ENCODE results near the gene EFCC1.

The EFCC1 gene

GRCh38 chr3:129017484-129017899 lies 16.4 kb downstream of the EFCC1 start:
- in situ Hi-C loops (cut with MboI; ENCODE audit: low pct_unique_long_range_greater_than_20kb, low sequenced_read_pairs, unreplicated experiment), result no loop called here
- no peak for TF ChIP-seq CTCF (IDR thresholded peaks at IDR 0.05; ENCODE audit: extremely low read depth, insufficient read depth, missing control alignments)
- DNase-seq (ENCODE audit: low spot score), result no peak

- TF ChIP-seq CTCF (IDR thresholded peaks at IDR 0.05; ENCODE audit: extremely low read depth, insufficient read depth, missing control alignments), result no peak
- no peak for DNase-seq (ENCODE audit: low spot score)
- in situ Hi-C loops (cut with MboI; ENCODE audit: low pct_unique_long_range_greater_than_20kb, low sequenced_read_pairs, unreplicated experiment), result no loop called here
Observed at GRCh38 chr3:129018271-129018670, 17.2 kb downstream of the EFCC1 start.

- in situ Hi-C loops (cut with MboI; ENCODE audit: low pct_unique_long_range_greater_than_20kb, low sequenced_read_pairs, unreplicated experiment), result no loop called here
- no peak for DNase-seq (ENCODE audit: low spot score)
- TF ChIP-seq CTCF (IDR thresholded peaks at IDR 0.05; ENCODE audit: extremely low read depth, insufficient read depth, missing control alignments), result no peak
Observed at GRCh38 chr3:129018751-129019150, 17.6 kb downstream of the EFCC1 start.

- DNase-seq (ENCODE audit: low spot score), result no peak
- in situ Hi-C loops (cut with MboI; ENCODE audit: low pct_unique_long_range_greater_than_20kb, low sequenced_read_pairs, unreplicated experiment), result no loop called here
Observed at GRCh38 chr3:129019266-129019665, 18.2 kb downstream of the EFCC1 start.

GRCh38 chr3:129020691-129021090 lies 19.6 kb downstream of the EFCC1 start:
- TF ChIP-seq CTCF (IDR thresholded peaks at IDR 0.05; ENCODE audit: extremely low read depth, insufficient read depth, missing control alignments), result no peak
- in situ Hi-C loops (cut with MboI; ENCODE audit: low pct_unique_long_range_greater_than_20kb, low sequenced_read_pairs, unreplicated experiment), result no loop called here
- DNase-seq (ENCODE audit: low spot score), result no peak

More at GRCh38 chr3:129019266-129019665, 18.2 kb downstream of the EFCC1 start:
- no peak for TF ChIP-seq CTCF (IDR thresholded peaks at IDR 0.05; ENCODE audit: extremely low read depth, insufficient read depth, missing control alignments)

- no peak for DNase-seq (ENCODE audit: low spot score)
- TF ChIP-seq CTCF (IDR thresholded peaks at IDR 0.05; ENCODE audit: extremely low read depth, insufficient read depth, missing control alignments), result no peak
- in situ Hi-C loops (cut with MboI; ENCODE audit: low pct_unique_long_range_greater_than_20kb, low sequenced_read_pairs, unreplicated experiment), result no loop called here
Observed at GRCh38 chr3:129021140-129021551, 20.0 kb downstream of the EFCC1 start.
